Activated T-helper 1 cell treated with anti-CD3 and anti-CD28 coated beads, Interleukin-12 subunit alpha, Interleukin-12 subunit beta, Interleukin-2, Interleukin-4 antibody, amounts not matched to agents 30 ng/mL and 10 ng/mL and 1 ng/mL, durations not matched to agents 14 hours and 24 hours and 36 hours (primary cell): ENCODE measurements around the gene PGR. TPM values are rescaled to one million over a fixed set of nuclear protein-coding genes. Genes with fewer than 3 reads are reported as not detected.

Experiments
- DNase-seq: peaks from one replicate; pipeline ENCODE4 v3.0.0; 2021; ENCODE audit warnings: low spot score
- H3K27ac Mint-ChIP-seq: one replicate; pipeline ENCODE4 v1.8.0; 2021; ENCODE audit warnings: mild to moderate bottlenecking, mixed read lengths
- H3K27me3 Mint-ChIP-seq: one replicate; pipeline ENCODE4 v1.8.0; 2022; ENCODE audit warnings: mild to moderate bottlenecking, moderate library complexity, mixed read lengths; ENCODE audit not compliant: insufficient read depth
- H3K36me3 Mint-ChIP-seq: one replicate; pipeline ENCODE4 v1.8.0; 2021; ENCODE audit warnings: low read depth, mixed read lengths
- H3K4me1 Mint-ChIP-seq: one replicate; pipeline ENCODE4 v1.8.0; 2021; ENCODE audit warnings: low read depth, mixed read lengths
- H3K4me3 Mint-ChIP-seq: one replicate; pipeline ENCODE4 v1.8.0; 2021; ENCODE audit warnings: mild to moderate bottlenecking, moderate library complexity, mixed read lengths
- H3K9me3 Mint-ChIP-seq: one replicate; pipeline ENCODE4 v1.8.0; 2021; ENCODE audit warnings: mixed read lengths
- intact Hi-C: fragments of 100-400 bp; cut with micrococcal nuclease; formaldehyde crosslinking; loops from one replicate; pipeline ENCODE4 v1.15.1; 2024
- total RNA-seq: library from RNA; stranded (reverse); gene quantifications from 2 replicates; pipeline ENCODE4 v1.2.3, GENCODE V29; 2022

The PGR gene
- total RNA-seq, 1 donor from 2014 or later: not detected

- no peak overlapping the region for H3K4me3 Mint-ChIP-seq
- no peaks in the 10 kb centered on the region for H3K9me3 Mint-ChIP-seq
- intact Hi-C loops: no loop called here
- H3K27ac Mint-ChIP-seq: no peak overlapping the region
- DNase-seq: no peak
- H3K27me3 Mint-ChIP-seq: no peaks in the 10 kb centered on the region
- no peaks in the 10 kb centered on the region for H3K36me3 Mint-ChIP-seq
- H3K4me1 Mint-ChIP-seq: no peaks in the 10 kb centered on the region
Observed at GRCh38 chr11:101049813-101050212, 79.8 kb downstream of the PGR start.

GRCh38 chr11:101049123-101049522 is 80.5 kb downstream of the PGR start:
- Mint-ChIP-seq H3K4me1 (no peaks in the 10 kb centered on the region), H3K27me3 (no peaks in the 10 kb centered on the region), H3K9me3 (no peaks in the 10 kb centered on the region), H3K36me3 (no peaks in the 10 kb centered on the region), H3K4me3 (no peak overlapping the region), H3K27ac (no peak overlapping the region)
- intact Hi-C loops: no loop called here
- no peak for DNase-seq

GRCh38 chr11:101048479-101048878 is 81.1 kb downstream of the PGR start:
- Mint-ChIP-seq H3K27ac (no peak overlapping the region), H3K9me3 (no peaks in the 10 kb centered on the region), H3K4me3 (no peak overlapping the region), H3K27me3 (no peaks in the 10 kb centered on the region), H3K4me1 (no peaks in the 10 kb centered on the region), H3K36me3 (no peaks in the 10 kb centered on the region)
- intact Hi-C loops: no loop called here
- no peak for DNase-seq

- H3K4me1 Mint-ChIP-seq: no peaks in the 10 kb centered on the region
- no peak overlapping the region for H3K4me3 Mint-ChIP-seq
- no peaks in the 10 kb centered on the region for H3K27me3 Mint-ChIP-seq
- H3K36me3 Mint-ChIP-seq: no peaks in the 10 kb centered on the region
- H3K9me3 Mint-ChIP-seq: no peaks in the 10 kb centered on the region
- no peak for DNase-seq
- intact Hi-C loops: no loop called here
- no peak overlapping the region for H3K27ac Mint-ChIP-seq
Observed at GRCh38 chr11:101046947-101047346, 82.7 kb downstream of the PGR start.

- Mint-ChIP-seq H3K27ac (no peak overlapping the region), H3K9me3 (no peaks in the 10 kb centered on the region), H3K36me3 (no peaks in the 10 kb centered on the region), H3K4me3 (no peak overlapping the region), H3K27me3 (no peaks in the 10 kb centered on the region), H3K4me1 (no peaks in the 10 kb centered on the region)
- intact Hi-C loops: no loop called here
- no peak for DNase-seq
Observed at GRCh38 chr11:101045415-101045814, 84.2 kb downstream of the PGR start.

- Mint-ChIP-seq H3K36me3 (no peaks in the 10 kb centered on the region), H3K27me3 (no peaks in the 10 kb centered on the region), H3K27ac (no peak overlapping the region), H3K4me1 (no peaks in the 10 kb centered on the region), H3K9me3 (no peaks in the 10 kb centered on the region), H3K4me3 (no peak overlapping the region)
- no peak for DNase-seq
- intact Hi-C loops: no loop called here
Observed at GRCh38 chr11:101043940-101044339, 85.7 kb downstream of the PGR start.

GRCh38 chr11:101035872-101036271 is 93.7 kb downstream of the PGR start:
- intact Hi-C loops: no loop called here

GRCh38 chr11:101034076-101034475 is 95.5 kb downstream of the PGR start:
- Mint-ChIP-seq H3K4me1 (no peaks in the 10 kb centered on the region), H3K4me3 (no peak overlapping the region), H3K27ac (no peak overlapping the region), H3K27me3 (peaks cover 2% of the 10 kb centered on the region), H3K9me3 (no peaks in the 10 kb centered on the region), H3K36me3 (no peaks in the 10 kb centered on the region)
- intact Hi-C loops: no loop called here
- no peak for DNase-seq

More at GRCh38 chr11:101035872-101036271, 93.7 kb downstream of the PGR start:
- DNase-seq: no peak
- no peaks in the 10 kb centered on the region for H3K9me3 Mint-ChIP-seq
- no peak overlapping the region for H3K4me3 Mint-ChIP-seq
- H3K4me1 Mint-ChIP-seq: no peaks in the 10 kb centered on the region
- no peaks in the 10 kb centered on the region for H3K36me3 Mint-ChIP-seq
- no peak overlapping the region for H3K27ac Mint-ChIP-seq
- peaks cover 2% of the 10 kb centered on the region for H3K27me3 Mint-ChIP-seq

- DNase-seq: no peak
- no peaks in the 10 kb centered on the region for H3K9me3 Mint-ChIP-seq
- H3K27ac Mint-ChIP-seq: no peak overlapping the region
- peaks cover 2% of the 10 kb centered on the region for H3K27me3 Mint-ChIP-seq
- no peaks in the 10 kb centered on the region for H3K36me3 Mint-ChIP-seq
- no peaks in the 10 kb centered on the region for H3K4me1 Mint-ChIP-seq
- intact Hi-C loops: no loop called here
- no peak overlapping the region for H3K4me3 Mint-ChIP-seq
Observed at GRCh38 chr11:101032991-101033390, 96.6 kb downstream of the PGR start.

GRCh38 chr11:101031713-101032112 is 97.9 kb downstream of the PGR start:
- H3K9me3 Mint-ChIP-seq: no peaks in the 10 kb centered on the region
- H3K4me3 Mint-ChIP-seq: no peak overlapping the region
- H3K27ac Mint-ChIP-seq: no peak overlapping the region
- no peaks in the 10 kb centered on the region for H3K36me3 Mint-ChIP-seq
- intact Hi-C loops: no loop called here
- no peak for DNase-seq
- H3K4me1 Mint-ChIP-seq: no peaks in the 10 kb centered on the region
- peaks cover 2% of the 10 kb centered on the region for H3K27me3 Mint-ChIP-seq

GRCh38 chr11:101030692-101031091 is 98.9 kb downstream of the PGR start:
- Mint-ChIP-seq H3K4me3 (no peak overlapping the region), H3K36me3 (no peaks in the 10 kb centered on the region)

GRCh38 chr11:101030015-101030414 is 99.6 kb downstream of the PGR start:
- Mint-ChIP-seq H3K27me3 (no peaks in the 10 kb centered on the region), H3K36me3 (no peaks in the 10 kb centered on the region), H3K27ac (no peak overlapping the region), H3K4me1 (no peaks in the 10 kb centered on the region), H3K4me3 (no peak overlapping the region), H3K9me3 (no peaks in the 10 kb centered on the region)
- intact Hi-C loops: no loop called here
- DNase-seq: no peak

More at GRCh38 chr11:101030692-101031091, 98.9 kb downstream of the PGR start:
- Mint-ChIP-seq H3K4me1 (no peaks in the 10 kb centered on the region), H3K9me3 (no peaks in the 10 kb centered on the region), H3K27ac (no peak overlapping the region), H3K27me3 (no peaks in the 10 kb centered on the region)
- intact Hi-C loops: no loop called here
- no peak for DNase-seq

- Mint-ChIP-seq H3K36me3 (no peaks in the 10 kb centered on the region), H3K4me3 (no peak overlapping the region), H3K4me1 (no peaks in the 10 kb centered on the region), H3K27ac (no peak overlapping the region), H3K27me3 (no peaks in the 10 kb centered on the region), H3K9me3 (no peaks in the 10 kb centered on the region)
- intact Hi-C loops: no loop called here
- no peak for DNase-seq
Observed at GRCh38 chr11:101028644-101029043, 101.0 kb downstream of the PGR start.

GRCh38 chr11:101022256-101022655 is 107.4 kb downstream of the PGR start:
- Mint-ChIP-seq H3K4me3 (no peak overlapping the region), H3K4me1 (no peaks in the 10 kb centered on the region), H3K27me3 (no peaks in the 10 kb centered on the region), H3K27ac (no peak overlapping the region), H3K36me3 (no peaks in the 10 kb centered on the region), H3K9me3 (no peaks in the 10 kb centered on the region)
- no peak for DNase-seq
- intact Hi-C loops: no loop called here
